ENCODE measurements around the gene TMEM86A.
A peak's percentile ranks its signal among the peaks of the same experiment; 100 is the strongest.

GRCh38 chr11:18731949-18732821 lies 33.6 kb downstream of the TMEM86A start:
- no peak for TF ChIP-seq POLR2A (IDR thresholded peaks at IDR 0.05; ENCODE audit: low read depth, low read length)
- TF ChIP-seq MAFK (IDR thresholded peaks at IDR 0.05; ENCODE audit: low read depth, low read length) = no peak
- TF ChIP-seq FOS (IDR thresholded peaks at IDR 0.05; ENCODE audit: low read depth, low read length) = no peak
- TF ChIP-seq CTCF (conservative IDR thresholded peaks at IDR 0.05; ENCODE audit: low read depth, low read length) = peak; percentile 84
- no peak for TF ChIP-seq CHD1 (IDR thresholded peaks at IDR 0.05; ENCODE audit: low read depth, low read length)
- no peak for TF ChIP-seq RCOR1 (IDR thresholded peaks at IDR 0.05; ENCODE audit: insufficient replicate concordance, low read length)
- peak; percentile 71 for TF ChIP-seq SMC3 (IDR thresholded peaks at IDR 0.05; ENCODE audit: low read depth, low read length)
- no peak for TF ChIP-seq ELK1 (IDR thresholded peaks at IDR 0.05; ENCODE audit: borderline replicate concordance, low read depth, low read length)
- TF ChIP-seq MAZ (IDR thresholded peaks at IDR 0.05; ENCODE audit: borderline replicate concordance, low read depth, low read length) = peak; percentile 20; the same call in 1 of the 2 replicates
- no peak for TF ChIP-seq BHLHE40 (IDR thresholded peaks at IDR 0.05; ENCODE audit: low read depth, low read length)
- no peak for TF ChIP-seq USF2 (IDR thresholded peaks at IDR 0.05; ENCODE audit: low read depth, low read length)
- peak; percentile 76 for TF ChIP-seq RAD21 (IDR thresholded peaks at IDR 0.05; ENCODE audit: low read length)
- no peak for TF ChIP-seq MXI1 (IDR thresholded peaks at IDR 0.05; ENCODE audit: borderline replicate concordance, low read depth, low read length)

Data from IMR-90 (cell line).